ENCODE data around the gene FLT4. TPM values are rescaled to one million over a fixed set of nuclear protein-coding genes. Genes with fewer than 3 reads are reported as not detected.

The FLT4 gene
- total RNA-seq, 1 donor from 2014 or later: 21.8 TPM

GRCh38 chr5:180605554-180606214 is 43.7 kb downstream of the FLT4 start:
- DNase-seq: peak; percentile 61

- DNase-seq: no peak
These were observed 45.1 kb downstream of the FLT4 start for GRCh38 chr5:180604271-180604670.

- no peak for DNase-seq
These were observed 46.3 kb downstream of the FLT4 start for GRCh38 chr5:180603076-180603594.

GRCh38 chr5:180602481-180603075 is 46.8 kb downstream of the FLT4 start:
- DNase-seq: no peak

- DNase-seq: no peak
These were observed 47.6 kb downstream of the FLT4 start for GRCh38 chr5:180601591-180602480.

- no peak for DNase-seq
These were observed 48.8 kb downstream of the FLT4 start for GRCh38 chr5:180600554-180601041.

GRCh38 chr5:180599981-180600553 is 49.3 kb downstream of the FLT4 start:
- DNase-seq: no peak

GRCh38 chr5:180599590-180599914 is 49.8 kb downstream of the FLT4 start:
- DNase-seq: no peak

GRCh38 chr5:180598797-180599589 is 50.4 kb downstream of the FLT4 start:
- DNase-seq: no peak

GRCh38 chr5:180598316-180598701 is 51.1 kb downstream of the FLT4 start:
- DNase-seq: no peak

GRCh38 chr5:180596668-180597231 is 52.6 kb downstream of the FLT4 start:
- no peak for DNase-seq

GRCh38 chr5:180596115-180596667 is 53.2 kb downstream of the FLT4 start:
- no peak for DNase-seq

- no peak for DNase-seq
These were observed 53.9 kb downstream of the FLT4 start for GRCh38 chr5:180595381-180596114.

GRCh38 chr5:180595046-180595379 is 54.4 kb downstream of the FLT4 start:
- no peak for DNase-seq

GRCh38 chr5:180594311-180595045 is 54.9 kb downstream of the FLT4 start:
- DNase-seq: no peak

GRCh38 chr5:180593446-180594206 is 55.8 kb downstream of the FLT4 start:
- no peak for DNase-seq

GRCh38 chr5:180592176-180592575 is 57.2 kb downstream of the FLT4 start:
- DNase-seq: no peak

GRCh38 chr5:180591311-180591887 is 58.0 kb downstream of the FLT4 start, which contains the start of gene SCGB3A1:
TSS of gene SCGB3A1 (minus strand) at chr5:180591499. CDS start at chr5:180591462, 37 bp downstream.
- peak; percentile 15 for DNase-seq
